Activated naive CD4-positive, alpha-beta T cell treated with anti-CD3 and anti-CD28 coated beads, Interleukin-2, amount 10 ng/mL, durations not matched to agents 7 days and 5 days (primary cell): ENCODE measurements around the gene CAPN8.

Source experiments
- CTCF ChIA-PET: fragments of 350-600 bp; sonication (Branson Sonifier 250); formaldehyde crosslinking; loops from one replicate; lab custom pipeline; 2021; ENCODE audit warnings: antibody characterized with exemption; lab: Charles Lee
- DNase-seq: peaks from one replicate; pipeline ENCODE4 v3.0.0-alpha.2; 2020
- H3K27ac Mint-ChIP-seq: one replicate; pipeline ENCODE4 v1.8.0; 2021; ENCODE audit warnings: mild to moderate bottlenecking, moderate library complexity, mixed read lengths
- H3K27me3 Mint-ChIP-seq: one replicate; pipeline ENCODE4 v1.8.0; 2021; ENCODE audit warnings: mild to moderate bottlenecking, mixed read lengths
- H3K36me3 Mint-ChIP-seq: one replicate; pipeline ENCODE4 v1.8.0; 2021; ENCODE audit warnings: mixed read lengths
- H3K4me1 Mint-ChIP-seq: one replicate; pipeline ENCODE4 v1.8.0; 2021; ENCODE audit warnings: mixed read lengths
- H3K4me3 Mint-ChIP-seq: one replicate; pipeline ENCODE4 v1.8.0; 2021; ENCODE audit warnings: mild to moderate bottlenecking, moderate library complexity, mixed read lengths
- H3K9me3 Mint-ChIP-seq: one replicate; pipeline ENCODE4 v1.8.0; 2021; ENCODE audit warnings: mixed read lengths

The CAPN8 gene

GRCh38 chr1:223557130-223557475, 108.4 kb downstream of the CAPN8 start:
- Mint-ChIP-seq H3K36me3 (no peaks in the 10 kb centered on the region), H3K27me3 (no peaks in the 10 kb centered on the region), H3K9me3 (no peaks in the 10 kb centered on the region), H3K4me1 (no peaks in the 10 kb centered on the region), H3K27ac (no peak overlapping the region), H3K4me3 (no peak overlapping the region)
- CTCF ChIA-PET = interaction anchor here (0.7 to 2.8 kb wide), 15 partner anchors 27 to 434 kb away, joined by 3 to 49 read pairs (median 4); no protein-coding TSS in a partner anchor
- no peak for DNase-seq

GRCh38 chr1:223556414-223557129, 108.9 kb downstream of the CAPN8 start:
- Mint-ChIP-seq H3K36me3 (no peaks in the 10 kb centered on the region), H3K4me3 (no peak overlapping the region), H3K4me1 (no peaks in the 10 kb centered on the region), H3K27me3 (no peaks in the 10 kb centered on the region), H3K9me3 (no peaks in the 10 kb centered on the region), H3K27ac (no peak overlapping the region)
- CTCF ChIA-PET = interaction anchor here (0.5 to 2.8 kb wide), 18 partner anchors 26 to 434 kb away, joined by 3 to 49 read pairs (median 4); no protein-coding TSS in a partner anchor
- DNase-seq = peak; percentile 58

GRCh38 chr1:223553957-223554356, 111.5 kb downstream of the CAPN8 start:
- Mint-ChIP-seq H3K27me3 (peaks cover 8% of the 10 kb centered on the region), H3K4me1 (peaks cover 2% of the 10 kb centered on the region), H3K9me3 (no peaks in the 10 kb centered on the region), H3K36me3 (no peaks in the 10 kb centered on the region), H3K27ac (no peak overlapping the region), H3K4me3 (no peak overlapping the region)
- CTCF ChIA-PET = interaction anchor here (0.6 kb wide), 1 partner anchor 41 kb away, joined by 3 read pairs; no protein-coding TSS in a partner anchor
- DNase-seq = no peak

- Mint-ChIP-seq H3K27ac (no peak overlapping the region), H3K4me3 (no peak overlapping the region), H3K27me3 (peaks cover 13% of the 10 kb centered on the region), H3K4me1 (peaks cover 2% of the 10 kb centered on the region), H3K9me3 (peaks cover 8% of the 10 kb centered on the region), H3K36me3 (no peaks in the 10 kb centered on the region)
- no peak for DNase-seq
- CTCF ChIA-PET = no interaction called here
Measured at GRCh38 chr1:223551610-223552009, 113.9 kb downstream of the CAPN8 start.

GRCh38 chr1:223549740-223550139, 115.8 kb downstream of the CAPN8 start:
- CTCF ChIA-PET = interaction anchor here (1.0 to 1.6 kb wide), 2 partner anchors 64 to 417 kb away, joined by 3 read pairs; no protein-coding TSS in a partner anchor
- no peak for DNase-seq
- Mint-ChIP-seq H3K4me1 (peaks cover 2% of the 10 kb centered on the region), H3K36me3 (no peaks in the 10 kb centered on the region), H3K27me3 (peaks cover 18% of the 10 kb centered on the region), H3K9me3 (peaks cover 8% of the 10 kb centered on the region), H3K27ac (no peak overlapping the region), H3K4me3 (no peak overlapping the region)

DNA sequence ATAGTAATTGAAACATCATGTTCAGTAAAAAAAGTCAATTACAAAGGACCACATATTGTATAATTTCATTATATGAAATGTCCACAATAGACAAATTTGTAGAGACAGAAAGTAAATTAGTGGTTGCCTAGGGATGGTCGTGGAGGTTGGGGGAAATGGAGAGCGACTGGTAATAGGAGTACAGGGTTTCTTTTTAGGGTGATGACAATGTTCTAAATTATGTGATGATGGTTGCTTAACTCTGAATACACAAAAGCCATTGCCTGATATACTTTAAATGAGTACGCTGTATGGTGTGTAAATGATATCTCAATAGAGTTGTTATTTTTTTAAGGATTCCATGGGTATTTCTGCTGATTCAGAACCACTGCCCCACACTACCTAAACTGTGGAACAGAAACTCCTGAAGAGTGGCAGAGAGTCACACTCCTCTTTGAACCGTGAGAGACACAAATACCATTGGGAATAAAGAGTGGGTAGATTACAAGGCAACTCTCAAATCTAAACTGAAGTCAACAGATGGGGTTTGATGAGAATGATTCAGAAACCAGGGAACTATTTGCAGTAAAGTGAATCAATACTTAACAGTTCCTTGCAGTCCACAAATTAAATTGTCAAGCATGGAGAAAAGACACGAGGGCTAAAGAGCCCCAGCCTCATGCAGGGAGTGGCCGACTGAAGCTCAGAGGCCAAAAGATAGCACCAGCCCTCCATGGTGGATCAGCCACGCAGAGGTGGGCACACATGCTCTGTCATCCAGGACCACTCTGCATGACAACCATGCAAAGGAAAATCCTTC, 118.0 kb downstream of the CAPN8 start:
- Mint-ChIP-seq H3K36me3 (no peaks in the 10 kb centered on the region), H3K27me3 (peaks cover 20% of the 10 kb centered on the region), H3K4me1 (peaks cover 2% of the 10 kb centered on the region), H3K9me3 (peaks cover 8% of the 10 kb centered on the region), H3K4me3 (no peak overlapping the region), H3K27ac (no peak overlapping the region)
- CTCF ChIA-PET = no interaction called here
- no peak for DNase-seq

GRCh38 chr1:223545343-223545742, 120.2 kb downstream of the CAPN8 start:
- Mint-ChIP-seq H3K27me3 (peaks cover 19% of the 10 kb centered on the region), H3K4me1 (no peaks in the 10 kb centered on the region), H3K4me3 (no peak overlapping the region), H3K27ac (no peak overlapping the region), H3K36me3 (no peaks in the 10 kb centered on the region), H3K9me3 (peaks cover 8% of the 10 kb centered on the region)
- CTCF ChIA-PET = interaction anchor here (1.2 kb wide), 1 partner anchor 14 kb away, joined by 3 read pairs; no protein-coding TSS in a partner anchor
- DNase-seq = no peak

- CTCF ChIA-PET = interaction anchor here (0.9 to 2.2 kb wide), 2 partner anchors 11 to 410 kb away, joined by 3 to 7 read pairs; no protein-coding TSS in a partner anchor
- peaks cover 6% of the 10 kb centered on the region for H3K9me3 Mint-ChIP-seq
- no peak overlapping the region for H3K4me3 Mint-ChIP-seq
- no peaks in the 10 kb centered on the region for H3K4me1 Mint-ChIP-seq
- DNase-seq = no peak
- H3K36me3 Mint-ChIP-seq = no peaks in the 10 kb centered on the region
- no peak overlapping the region for H3K27ac Mint-ChIP-seq
- H3K27me3 Mint-ChIP-seq = peaks cover 15% of the 10 kb centered on the region
Measured at GRCh38 chr1:223543560-223543959, 121.9 kb downstream of the CAPN8 start.

- peaks cover 16% of the 10 kb centered on the region for H3K27me3 Mint-ChIP-seq
- no peak for DNase-seq
- CTCF ChIA-PET = interaction anchor here (0.9 to 2.2 kb wide), 2 partner anchors 11 to 409 kb away, joined by 3 to 7 read pairs; no protein-coding TSS in a partner anchor
- H3K27ac Mint-ChIP-seq = no peak overlapping the region
- H3K36me3 Mint-ChIP-seq = no peaks in the 10 kb centered on the region
- H3K4me1 Mint-ChIP-seq = no peaks in the 10 kb centered on the region
- peaks cover under 1% of the 10 kb centered on the region for H3K9me3 Mint-ChIP-seq
- H3K4me3 Mint-ChIP-seq = no peak overlapping the region
Measured at GRCh38 chr1:223542831-223543230, 122.7 kb downstream of the CAPN8 start.

DNA sequence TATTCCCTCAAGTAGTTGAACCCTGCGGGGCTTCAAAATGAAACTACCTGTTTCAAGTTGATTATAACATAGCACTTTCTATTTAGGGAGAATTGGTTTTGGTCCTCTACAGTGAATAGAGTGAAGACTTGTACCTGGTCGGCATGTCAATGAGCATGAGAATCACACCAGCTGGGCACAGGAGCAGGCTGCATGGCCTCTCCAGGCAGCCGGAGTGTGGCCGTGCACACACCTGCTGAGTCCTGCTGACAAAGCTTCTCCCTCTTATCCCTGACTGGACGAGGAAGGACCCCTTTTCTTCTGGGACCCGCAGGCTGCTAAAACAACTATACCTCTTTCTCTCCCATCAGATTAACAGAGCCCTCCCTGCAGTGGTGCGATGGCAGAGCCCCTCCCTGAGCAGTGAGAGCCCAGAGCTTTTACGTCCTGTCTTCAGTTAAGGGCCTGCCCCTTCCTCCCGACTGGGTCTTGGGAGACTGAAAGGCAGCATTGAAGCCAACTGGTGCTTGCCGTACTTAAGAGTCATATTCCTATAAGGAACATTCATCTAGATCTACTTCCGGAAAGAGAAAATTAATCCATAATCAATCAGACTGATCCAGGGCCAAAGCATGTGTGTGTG, 124.9 kb downstream of the CAPN8 start:
- H3K9me3 Mint-ChIP-seq = no peaks in the 10 kb centered on the region
- no peak overlapping the region for H3K4me3 Mint-ChIP-seq
- peaks cover 20% of the 10 kb centered on the region for H3K27me3 Mint-ChIP-seq
- H3K36me3 Mint-ChIP-seq = no peaks in the 10 kb centered on the region
- CTCF ChIA-PET = interaction anchor here (1.9 kb wide), 1 partner anchor 9 kb away, joined by 7 read pairs; no protein-coding TSS in a partner anchor
- no peak overlapping the region for H3K27ac Mint-ChIP-seq
- H3K4me1 Mint-ChIP-seq = no peaks in the 10 kb centered on the region
- DNase-seq = no peak

GRCh38 chr1:223539750-223540149, 125.8 kb downstream of the CAPN8 start:
- no peaks in the 10 kb centered on the region for H3K9me3 Mint-ChIP-seq
- CTCF ChIA-PET = no interaction called here
- peaks cover 19% of the 10 kb centered on the region for H3K27me3 Mint-ChIP-seq
- no peak overlapping the region for H3K4me3 Mint-ChIP-seq
- no peak overlapping the region for H3K27ac Mint-ChIP-seq
- DNase-seq = no peak
- no peaks in the 10 kb centered on the region for H3K4me1 Mint-ChIP-seq
- H3K36me3 Mint-ChIP-seq = no peaks in the 10 kb centered on the region

- CTCF ChIA-PET = interaction anchor here (0.6 to 1.2 kb wide), 3 partner anchors 20 to 390 kb away, joined by 3 to 4 read pairs (median 3); no protein-coding TSS in a partner anchor
- H3K27me3 Mint-ChIP-seq = peaks cover 23% of the 10 kb centered on the region
Measured at GRCh38 chr1:223538981-223539380, 126.5 kb downstream of the CAPN8 start.

DNA sequence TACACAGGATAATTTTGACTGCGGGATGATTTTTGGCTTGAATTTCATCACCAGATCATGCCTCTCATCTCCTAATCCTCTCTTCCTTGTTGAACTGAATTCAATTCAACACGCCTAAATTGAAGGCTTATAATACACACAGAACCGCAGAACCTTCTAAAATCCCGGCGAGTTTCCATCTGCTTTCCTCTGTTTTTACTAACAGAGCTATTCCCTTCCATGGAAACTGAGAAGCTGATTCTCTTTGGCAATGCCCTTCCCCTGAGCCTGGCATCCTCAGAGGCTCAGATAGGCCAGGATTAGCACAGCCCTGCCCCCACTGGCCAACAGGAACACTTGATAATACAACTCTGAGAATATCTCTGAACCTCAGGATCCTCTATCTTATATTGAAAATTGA, 130.2 kb downstream of the CAPN8 start:
- Mint-ChIP-seq H3K36me3 (no peaks in the 10 kb centered on the region), H3K27ac (no peak overlapping the region), H3K4me3 (no peak overlapping the region), H3K9me3 (no peaks in the 10 kb centered on the region), H3K27me3 (peaks cover 29% of the 10 kb centered on the region), H3K4me1 (no peaks in the 10 kb centered on the region)
- no peak for DNase-seq
- CTCF ChIA-PET = no interaction called here

More at GRCh38 chr1:223538981-223539380, 126.5 kb downstream of the CAPN8 start:
- Mint-ChIP-seq H3K4me3 (no peak overlapping the region), H3K36me3 (no peaks in the 10 kb centered on the region), H3K27ac (no peak overlapping the region), H3K4me1 (no peaks in the 10 kb centered on the region), H3K9me3 (no peaks in the 10 kb centered on the region)
- no peak for DNase-seq

GRCh38 chr1:223534677-223535076, 130.8 kb downstream of the CAPN8 start:
- H3K9me3 Mint-ChIP-seq = no peaks in the 10 kb centered on the region
- H3K4me1 Mint-ChIP-seq = no peaks in the 10 kb centered on the region

More at GRCh38 chr1:223534677-223535076, 130.8 kb downstream of the CAPN8 start:
- no peak for DNase-seq
- no peak overlapping the region for H3K27ac Mint-ChIP-seq
- CTCF ChIA-PET = interaction anchor here (1.1 kb wide), 1 partner anchor 269 kb away, joined by 3 read pairs; no protein-coding TSS in a partner anchor
- H3K27me3 Mint-ChIP-seq = peaks cover 30% of the 10 kb centered on the region
- no peaks in the 10 kb centered on the region for H3K36me3 Mint-ChIP-seq
- H3K4me3 Mint-ChIP-seq = no peak overlapping the region
